Fibroblast of peridontal ligament (primary cell): ENCODE results near the gene EXOC6B.

Experiments
- DNase-seq: peaks from one replicate; pipeline ENCODE4 v3.0.0-alpha.2; 2010; ENCODE audit errors: extremely low read depth

Gene EXOC6B

GRCh38 chr2:72136331-72136730 lies 689.5 kb downstream of the EXOC6B start:
- DNase-seq = no peak

- DNase-seq = no peak
Measured at GRCh38 chr2:72135921-72136320, 689.9 kb downstream of the EXOC6B start.

- DNase-seq = no peak
Measured at GRCh38 chr2:72134997-72135800, 690.6 kb downstream of the EXOC6B start.

DNA sequence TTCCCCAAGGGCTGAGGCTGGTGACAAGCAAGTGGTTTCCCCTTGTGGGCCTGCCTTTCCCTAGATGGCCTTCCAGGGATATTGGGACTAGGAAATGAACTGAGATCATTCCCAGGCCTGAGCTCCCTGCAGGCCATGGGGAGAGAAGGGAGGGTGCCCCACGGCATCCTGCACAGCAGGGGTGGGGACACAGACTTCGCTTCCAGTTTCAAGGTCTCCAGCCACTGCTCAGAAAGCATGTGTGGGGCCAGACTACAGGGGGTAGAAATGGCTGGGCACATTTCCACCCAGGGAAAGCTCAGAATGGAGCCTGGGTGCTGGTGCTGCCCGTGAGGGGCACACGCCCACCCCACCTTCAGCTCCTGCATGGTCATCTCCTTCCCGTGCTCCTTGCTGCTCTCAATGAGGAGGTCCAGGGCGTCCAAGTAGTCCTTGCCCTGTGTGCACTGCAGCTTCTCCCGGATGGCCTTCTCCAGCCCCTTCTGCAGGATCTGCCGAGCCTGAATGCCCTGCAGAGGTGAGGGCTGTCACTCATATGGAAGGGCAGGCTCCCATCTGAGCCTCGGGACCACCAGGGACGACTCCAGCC lies 691.3 kb downstream of the EXOC6B start:
- DNase-seq = no peak

DNA sequence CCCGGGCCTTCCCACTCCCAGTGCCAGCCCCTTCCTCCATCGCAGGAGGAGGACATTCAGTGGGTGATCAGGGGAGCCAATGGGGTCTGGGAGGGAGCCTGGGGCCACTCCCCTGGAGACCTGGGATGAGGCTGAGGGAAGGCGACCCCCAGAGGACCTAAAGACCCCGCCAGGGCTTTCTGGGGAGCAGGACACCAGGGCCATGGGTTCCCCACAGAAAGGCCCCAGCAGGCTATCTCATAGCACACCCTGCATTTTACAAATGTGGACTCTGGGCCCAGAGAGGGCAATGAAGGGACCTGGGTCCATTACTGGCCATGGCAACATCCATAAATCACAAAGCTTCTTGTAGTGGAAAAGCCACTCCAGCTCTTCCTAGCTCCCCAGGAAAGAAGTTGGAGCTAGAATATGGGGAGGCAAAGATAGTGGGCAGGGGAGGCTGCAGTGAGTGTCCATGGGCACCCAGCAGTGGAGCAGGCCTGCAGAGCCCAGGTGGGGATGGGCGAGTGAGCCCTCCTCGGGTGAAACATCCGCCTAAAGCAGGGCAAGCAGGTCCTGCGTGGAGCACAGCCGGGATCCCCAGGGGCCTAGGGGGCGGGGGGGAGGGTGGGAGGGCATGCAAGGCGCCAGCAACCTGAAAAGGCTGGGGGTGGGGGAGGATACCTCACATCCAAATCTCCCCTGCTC lies 692.0 kb downstream of the EXOC6B start:
- DNase-seq = no peak

- DNase-seq = no peak
Measured at GRCh38 chr2:72132981-72133720, 692.7 kb downstream of the EXOC6B start.

DNA sequence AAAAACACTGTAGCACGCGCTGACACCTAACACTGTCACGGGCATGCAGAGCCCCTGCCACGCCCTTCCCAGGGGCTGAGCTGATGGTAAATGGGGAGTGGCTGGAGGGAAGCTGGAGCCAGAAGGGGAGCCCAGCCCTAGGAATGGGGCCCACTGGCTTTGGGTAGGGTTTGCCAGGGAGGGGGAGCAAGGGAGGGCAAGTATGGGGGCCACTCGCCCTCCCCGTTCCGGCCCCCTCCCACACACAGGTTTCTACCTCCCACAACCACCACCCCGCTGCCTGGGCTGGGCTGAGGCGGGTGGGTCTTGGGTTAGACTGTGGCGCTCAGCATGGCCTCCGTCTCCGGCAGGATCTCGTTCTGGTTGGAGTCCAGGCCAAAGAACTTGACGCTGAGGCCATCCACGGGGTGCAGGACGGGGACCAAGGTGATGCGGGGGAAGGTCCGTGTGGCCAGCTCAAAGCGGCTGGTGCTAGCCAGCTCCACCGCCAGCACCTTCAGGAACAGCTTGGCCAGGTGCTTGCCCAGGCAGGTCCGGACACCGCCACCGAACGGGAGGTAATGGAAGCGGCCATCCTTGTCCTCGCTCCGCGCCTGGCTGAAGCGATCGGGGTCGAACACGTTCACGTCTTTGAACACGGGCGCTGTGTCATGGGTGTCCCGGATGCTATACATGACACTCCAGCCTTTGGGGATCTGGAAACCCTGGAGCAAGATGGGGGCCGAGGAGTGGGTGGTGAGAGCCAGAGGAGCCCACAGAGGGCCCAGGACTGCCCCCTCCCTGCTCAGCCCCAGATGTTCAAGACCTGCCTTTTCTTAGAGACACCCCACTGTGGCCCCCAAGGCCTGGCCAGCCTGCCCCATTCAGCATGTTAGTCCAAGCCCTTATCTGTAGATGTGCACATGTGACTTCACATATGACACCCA lies 693.7 kb downstream of the EXOC6B start:
- DNase-seq = no peak

DNA sequence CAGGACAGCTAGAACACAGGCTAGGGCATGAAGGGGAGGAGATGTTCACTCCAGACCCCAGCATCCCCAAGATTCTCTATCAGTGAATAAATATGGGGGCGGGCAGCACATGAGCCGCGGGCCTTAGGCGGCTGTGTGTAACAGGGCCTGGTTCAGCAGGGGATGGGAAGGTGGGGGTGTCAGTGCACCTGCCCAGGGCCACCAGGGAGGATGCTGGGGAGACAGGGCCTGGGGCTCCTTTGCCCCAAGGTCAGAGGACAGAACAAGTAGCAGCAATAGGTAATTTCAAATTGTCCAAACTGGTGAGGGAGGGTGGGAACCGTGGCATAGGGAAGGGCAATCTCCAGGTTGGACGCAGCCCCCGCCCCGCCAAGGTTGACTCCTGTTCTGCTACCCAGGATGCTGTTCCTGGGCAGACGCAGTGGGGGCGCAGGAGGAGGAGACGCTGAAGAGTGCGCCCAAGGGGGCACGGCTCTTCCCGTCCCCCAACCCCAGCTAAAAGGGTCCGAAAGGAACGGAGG lies 694.4 kb downstream of the EXOC6B start:
- DNase-seq = no peak

- no peak for DNase-seq
Measured at GRCh38 chr2:72130659-72131360, 695.0 kb downstream of the EXOC6B start.

DNA sequence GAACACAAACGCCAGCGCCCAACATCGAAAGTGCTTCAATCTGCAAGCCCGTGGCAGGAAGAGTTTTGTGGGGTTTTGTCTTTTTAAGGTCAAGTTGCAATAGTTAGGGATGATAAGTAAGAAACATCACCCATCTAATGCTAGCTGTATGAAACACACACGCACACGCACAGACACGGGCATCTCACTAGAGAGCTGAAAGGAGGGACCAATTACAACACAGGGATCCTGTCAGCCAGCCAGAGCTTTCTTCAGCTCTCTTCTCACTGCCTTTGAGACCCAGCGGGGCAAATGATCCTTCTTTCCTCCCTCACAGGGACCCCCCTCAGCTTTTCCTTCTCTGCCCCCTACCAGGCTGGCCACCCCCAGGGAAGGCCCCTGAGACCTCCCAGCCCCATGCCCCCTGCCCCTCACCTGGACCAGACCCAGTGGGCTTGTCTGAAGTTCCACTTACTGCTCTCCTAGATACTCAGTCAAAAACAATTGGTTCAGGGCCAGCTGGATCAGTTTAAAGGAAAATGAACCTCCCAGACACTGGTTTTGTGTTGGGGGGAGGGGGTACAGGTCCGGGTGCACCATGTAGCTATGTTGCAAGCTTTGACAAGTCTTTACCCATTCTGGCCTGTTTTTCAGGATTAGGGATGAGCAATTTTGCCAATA lies 696.0 kb downstream of the EXOC6B start:
- DNase-seq = no peak

GRCh38 chr2:72128843-72129227 lies 697.0 kb downstream of the EXOC6B start:
- no peak for DNase-seq

GRCh38 chr2:72128059-72128842 lies 697.6 kb downstream of the EXOC6B start:
- DNase-seq = no peak

GRCh38 chr2:72127401-72128058 lies 698.3 kb downstream of the EXOC6B start:
- no peak for DNase-seq

DNA sequence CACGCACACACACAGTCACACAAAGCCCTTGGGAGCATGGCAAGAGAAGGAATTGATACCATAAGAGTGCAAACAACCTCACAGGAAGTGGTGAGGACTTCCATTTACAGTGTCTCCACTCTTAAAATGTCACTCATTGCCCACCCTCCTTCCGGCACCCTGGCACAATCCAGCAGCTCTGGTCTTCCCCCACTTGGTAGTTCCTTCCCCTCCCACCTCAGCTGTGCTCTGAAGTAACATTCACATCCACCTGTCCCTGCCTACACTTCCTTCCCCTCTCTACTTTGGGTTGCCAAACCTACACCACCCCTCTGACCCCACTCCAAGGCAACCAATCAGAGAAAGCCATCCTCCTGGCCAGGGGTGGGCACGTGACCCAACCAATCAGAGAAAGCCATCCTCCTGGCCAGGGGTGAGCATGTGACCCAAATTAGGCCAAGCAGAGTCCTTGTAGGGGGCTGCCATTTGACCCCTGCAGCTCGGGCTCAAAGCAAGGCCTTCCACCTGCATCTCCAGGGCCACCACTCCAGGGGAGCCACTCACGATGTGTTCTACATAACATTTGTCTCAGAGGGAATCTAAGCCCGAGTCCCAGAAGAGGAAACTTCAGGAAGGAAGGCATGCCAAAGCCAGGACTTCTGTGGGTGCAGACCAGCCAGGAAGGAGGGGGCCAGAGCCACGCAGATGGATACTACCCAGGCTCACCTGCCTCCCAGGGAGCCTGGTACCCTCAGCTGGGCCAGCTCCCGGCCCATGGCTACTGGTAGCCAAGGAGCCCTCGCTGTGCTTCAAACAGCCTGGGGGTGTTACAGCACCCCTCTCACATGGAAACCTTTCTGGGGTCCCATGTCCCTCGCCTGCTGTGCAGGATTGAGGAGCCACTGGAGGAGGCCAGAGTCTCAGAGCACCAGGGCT lies 699.4 kb downstream of the EXOC6B start:
- no peak for DNase-seq
